Testis (tissue), 3 donors: ENCODE measurements around the gene STX1B. TPM values are rescaled to one million over a fixed set of nuclear protein-coding genes. Genes with fewer than 3 reads are reported as not detected.
A peak's percentile ranks its signal among the peaks of the same experiment; 100 is the strongest.

ENCODE experiments used
- DNase-seq: peaks from one replicate; pipeline ENCODE4 v3.0.0-alpha.2; 2019
- H3K27ac ChIP-seq, 2 donors: fragments of 200-600 bp; sonication (generic); one replicate each; pipeline ENCODE4 v1.5.1; 2019
- H3K27me3 ChIP-seq: fragments of 200-600 bp; sonication (generic); one replicate; pipeline ENCODE4 v1.5.1; 2019
- H3K36me3 ChIP-seq: fragments of 200-600 bp; sonication (generic); one replicate; pipeline ENCODE4 v1.5.1; 2017; ENCODE audit warnings: low read depth; ENCODE audit errors: missing control alignments
- H3K4me1 ChIP-seq: fragments of 200-600 bp; sonication (generic); one replicate; pipeline ENCODE4 v1.5.1; 2019
- H3K4me3 ChIP-seq, 2 donors: fragments of 200-600 bp; sonication (generic); one replicate each; pipeline ENCODE4 v1.5.1; 2017 to 2019
- H3K9me3 ChIP-seq: fragments of 200-600 bp; sonication (generic); one replicate; pipeline ENCODE4 v1.5.1; 2017
- CTCF ChIP-seq, 3 experiments: fragments of 450-650 bp in 2 of 3; fragments of 200-600 bp in 1 of 3; sonication (generic) in 1 of 3; IDR thresholded peaks; one replicate each; pipeline ENCODE4 v1.5.1; 2016 to 2019; ENCODE audit warnings: antibody characterized with exemption in 3 of 3, mild to moderate bottlenecking in 2 of 3, moderate library complexity in 1 of 3
- POLR2A ChIP-seq: fragments of 450-650 bp; IDR thresholded peaks from one replicate; pipeline ENCODE4 v1.6.1; 2017; ENCODE audit warnings: antibody characterized with exemption, mild to moderate bottlenecking, moderate library complexity
- WGBS, 2 donors: methylation state at CpG; one replicate each; pipeline ENCODE4 v1.1.5; 2018; 5-methylcytosine and 5-hydroxymethylcytosine counted together
- intact Hi-C: fragments of 100-400 bp; cut with DNase I; formaldehyde crosslinking; loops from one replicate; pipeline ENCODE4 v1.15.1; 2023; ENCODE audit warnings: low total_unique reads
- polyA plus RNA-seq: library from polyadenylated mRNA; stranded (reverse); fragments of 350-450 nt; fragmentation: Illumina TruSeq; extraction: RNeasy Lipid Tissue Mini Kit (QIAGEN cat#74804); gene quantifications from one replicate; pipeline ENCODE4 v1.2.3, GENCODE V29; 2014; ENCODE audit warnings: low read depth, low replicate concordance; ENCODE audit not compliant: insufficient read depth
- total RNA-seq, 2 donors: library from RNA; depleted of rRNA; stranded (reverse); fragments of >200 nt; gene quantifications; one replicate each; pipeline ENCODE4 v1.2.3, GENCODE V29; 2016

The STX1B gene
- total and polyA plus RNA-seq, 3 donors from 2014 or later: 5.8 to 8.7 (median 6.3) TPM

DNA sequence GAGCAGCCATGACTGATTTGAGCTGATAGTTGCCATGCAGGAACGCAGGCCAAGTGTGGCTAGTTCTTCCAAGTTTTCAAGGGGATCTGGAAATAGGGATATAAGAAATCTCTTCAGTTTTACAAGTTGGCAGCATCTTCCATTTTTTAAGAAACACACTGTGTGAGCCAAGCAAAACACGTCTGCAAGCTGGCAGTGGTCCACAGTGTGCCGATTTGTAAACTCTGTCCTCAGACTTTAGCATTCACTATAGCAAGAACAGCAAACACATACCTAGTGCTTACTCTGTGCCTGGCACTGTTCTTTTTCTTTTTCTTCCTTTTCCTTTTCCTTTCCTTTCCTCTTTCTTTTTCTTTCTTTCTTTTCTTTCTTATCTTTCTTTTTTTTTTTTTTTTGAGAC is 58.7 kb downstream of the STX1B start:
- TF ChIP-seq CTCF (IDR thresholded peaks at IDR 0.05) (no peak), POLR2A (no peak)
- peaks cover 33% of the 10 kb centered on the region for H3K4me1 ChIP-seq
- no peaks in the 10 kb centered on the region for H3K9me3 ChIP-seq
- H3K27me3 ChIP-seq: no peaks in the 10 kb centered on the region
- H3K4me3 ChIP-seq: no peak overlapping the region
- 37 to 59% methylated on average over 3 of the region's 3 CpGs for WGBS, 2 donors
- H3K27ac ChIP-seq: peak overlapping the region in 1 of 2 donors; percentile 97
- DNase-seq: peak; percentile 84
- H3K36me3 ChIP-seq: no peaks in the 10 kb centered on the region
- intact Hi-C loops: no loop called here

GRCh38 chr16:30951193-30951592 is 59.2 kb downstream of the STX1B start:
- DNase-seq: no peak
- Histone ChIP-seq H3K9me3 (no peaks in the 10 kb centered on the region), H3K4me1 (peaks cover 33% of the 10 kb centered on the region), H3K36me3 (no peaks in the 10 kb centered on the region), H3K4me3 (no peak overlapping the region), H3K27me3 (no peaks in the 10 kb centered on the region), H3K27ac (peak overlapping the region in 1 of 2 donors; percentile 97)
- intact Hi-C loops: no loop called here
- 56 to 77% methylated on average over 1 of the region's 1 CpG for WGBS, 2 donors
- TF ChIP-seq POLR2A (no peak), CTCF (IDR thresholded peaks at IDR 0.05) (no peak)

- Histone ChIP-seq H3K36me3 (no peaks in the 10 kb centered on the region), H3K4me3 (peak overlapping the region in 1 of 2 donors; percentile 98), H3K27ac (peak overlapping the region in 1 of 2 donors; percentile 97), H3K27me3 (no peaks in the 10 kb centered on the region), H3K9me3 (no peaks in the 10 kb centered on the region), H3K4me1 (peaks cover 33% of the 10 kb centered on the region)
- no peak for DNase-seq
- WGBS, 2 donors: 53 to 60% methylated on average over 8 of the region's 8 CpGs
- no peak for TF ChIP-seq CTCF (IDR thresholded peaks at IDR 0.05)
- TF ChIP-seq POLR2A: no peak
- intact Hi-C loops: no loop called here
These were observed 59.8 kb downstream of the STX1B start for GRCh38 chr16:30950516-30951065.

GRCh38 chr16:30949650-30950515 is 60.6 kb downstream of the STX1B start:
- WGBS, 2 donors: 8 to 12% methylated on average over 15 to 21 of the region's 21 CpGs
- Histone ChIP-seq H3K27ac (peak overlapping the region; percentile 92 to 97), H3K27me3 (no peaks in the 10 kb centered on the region), H3K36me3 (no peaks in the 10 kb centered on the region), H3K4me1 (peaks cover 33% of the 10 kb centered on the region), H3K9me3 (no peaks in the 10 kb centered on the region), H3K4me3 (peak overlapping the region; percentile 90 to 98)
- TF ChIP-seq CTCF (IDR thresholded peaks at IDR 0.05) (no peak), POLR2A (no peak)
- DNase-seq: peak; percentile 94
- intact Hi-C loops: no loop called here
